ENCODE measurements around the gene SETDB2. TPM values are rescaled to one million over a fixed set of nuclear protein-coding genes. Genes with fewer than 3 reads are reported as not detected.

SETDB2 gene
- total RNA-seq, 1 experiment from 2014 or later, result 5.2 TPM

GRCh38 chr13:49466292-49466838, 22.3 kb downstream of the SETDB2 start:
- Histone ChIP-seq H3K4me2 (ENCODE audit: low read length) (no peak overlapping the region), H3K9me2 (ENCODE audit: insufficient read depth) (no peaks in the 10 kb centered on the region), H3K27me3 (ENCODE audit: insufficient read depth, low read length) (no peaks in the 10 kb centered on the region), H3K9me3 (ENCODE audit: control insufficient read depth in 1 of 2, insufficient read depth in 1 of 2, low read depth in 1 of 2, low read length in 2 of 2) (no peaks in the 10 kb centered on the region; a peak in 2 of 4 replicates), H3K79me2 (ENCODE audit: insufficient read depth, low read length) (no peaks in the 10 kb centered on the region), H3K9ac (ENCODE audit: low read length) (no peak overlapping the region), H3K4me3 (replicated peaks in 1 of 2; ENCODE audit: low read depth in 1 of 2, low read length in 2 of 2) (no peak overlapping the region), H3K36me3 (ENCODE audit: control insufficient read depth in 1 of 2, insufficient read depth in 2 of 2, low read length in 2 of 2) (no peaks in the 10 kb centered on the region; a peak in 2 of 4 replicates), H3K27ac (ENCODE audit: low read depth, low read length) (no peak overlapping the region), H3K4me1 (ENCODE audit: control insufficient read depth in 1 of 2, insufficient read depth in 2 of 2, low read length in 2 of 2) (no peaks in the 10 kb centered on the region), H4K20me1 (ENCODE audit: insufficient read depth) (no peaks in the 10 kb centered on the region), H2AFZ (ENCODE audit: low read depth, low read length, poor library complexity, severe bottlenecking) (no peak overlapping the region)
- CTCF ChIA-PET, result no interaction called here
- DNase-seq (ENCODE audit: low read depth, low spot score), result no peak
- POLR2A ChIA-PET, result interaction anchor here (1.5 kb wide), 1 partner anchor 30 kb away, joined by 3 read pairs; the partner anchor contains the start of gene PHF11
- BruUV-seq (replicated peaks), result no TSS peak
- TF ChIP-seq TCF7L2 (IDR thresholded peaks at IDR 0.05; ENCODE audit: borderline replicate concordance, extremely low read depth, insufficient read depth, insufficient read length) (no peak), MAX (IDR thresholded peaks at IDR 0.05) (no peak), EZH2 (IDR thresholded peaks at IDR 0.05) (no peak), EGR1 (IDR thresholded peaks at IDR 0.05; ENCODE audit: low read depth) (no peak), CBX3 (IDR thresholded peaks at IDR 0.05; ENCODE audit: low read depth) (no peak), YY1 (IDR thresholded peaks at IDR 0.05; ENCODE audit: extremely low read depth, insufficient replicate concordance, low read depth, low read length) (no peak), ZFX (IDR thresholded peaks at IDR 0.05) (no peak), SIN3A (IDR thresholded peaks at IDR 0.05; ENCODE audit: low read depth) (no peak), CEBPB (IDR thresholded peaks at IDR 0.05; ENCODE audit: low read depth) (no peak), SRF (IDR thresholded peaks at IDR 0.05; ENCODE audit: low read depth) (no peak), ATF3 (IDR thresholded peaks at IDR 0.05) (no peak), REST (IDR thresholded peaks at IDR 0.05; ENCODE audit: low read depth) (no peak), EZH2phosphoT487 (IDR thresholded peaks at IDR 0.05; ENCODE audit: borderline replicate concordance) (no peak), POLR2AphosphoS5 (IDR thresholded peaks at IDR 0.05; ENCODE audit: low read depth, low read length) (no peak), SP1 (IDR thresholded peaks at IDR 0.05; ENCODE audit: low read depth) (no peak), CTCF (IDR thresholded peaks at IDR 0.05 in 2 of 3, conservative IDR thresholded peaks at IDR 0.05 in 1 of 3; ENCODE audit: borderline replicate concordance in 1 of 3, insufficient read depth in 1 of 3, low read depth in 2 of 3, low read length in 2 of 3) (no peak), ZBTB33 (IDR thresholded peaks at IDR 0.05; ENCODE audit: extremely low read depth, insufficient replicate concordance, low read length) (no peak), POLR2A (IDR thresholded peaks at IDR 0.05; ENCODE audit: borderline replicate concordance, extremely low read depth, insufficient read depth, insufficient read length) (no peak), FOSL1 (IDR thresholded peaks at IDR 0.05; ENCODE audit: low read depth) (no peak)
- intact Hi-C loops (cut with micrococcal nuclease), result no loop called here
- no peak for ATAC-seq
- RAD21 ChIA-PET (ENCODE audit: low non-redundant PET in 1 of 2, low total read pairs in 2 of 2, uncharacterized antibody in 2 of 2, unreplicated experiment in 2 of 2), result no interaction called here
